ENCODE results near the gene SMC3.

- TF ChIP-seq CTCF (IDR thresholded peaks at IDR 0.05), result no peak
- no peak for TF ChIP-seq POLR2A (IDR thresholded peaks at IDR 0.05)
- TF ChIP-seq POLR2AphosphoS5 (IDR thresholded peaks at IDR 0.05), result no peak
These were observed 43.2 kb upstream of the SMC3 start for GRCh38 chr10:110524179-110524858.
